Upper lobe of left lung (tissue), 4 donors: ENCODE measurements around the gene HS3ST2.

Source experiments
- EP300 ChIP-seq, 4 donors: sonication (generic); formaldehyde crosslinking; IDR thresholded peaks; one replicate each; pipeline ENCODE4 v1.5.1; 2017; ENCODE audit warnings: antibody characterized with exemption in 4 of 4, control low read depth in 2 of 4
- POLR2A ChIP-seq, 4 donors: fragments of 450-650 bp; IDR thresholded peaks; one replicate each; pipeline ENCODE4 v1.5.1; 2016 to 2017; ENCODE audit warnings: antibody characterized with exemption in 4 of 4, mild to moderate bottlenecking in 2 of 4
- POLR2AphosphoS5 ChIP-seq, 2 donors: sonication (generic); formaldehyde crosslinking; IDR thresholded peaks; one replicate each; pipeline ENCODE4 v1.5.1; 2017; ENCODE audit warnings: antibody characterized with exemption in 2 of 2
- TF ChIP-seq, protein P1 (sequence below), 6 experiments: fragments of 450-650 bp in 4 of 6; fragments of 200-600 bp in 2 of 6; sonication (generic) in 2 of 6; IDR thresholded peaks; one replicate each; pipeline ENCODE4 v1.5.1; 2016 to 2019; ENCODE audit warnings: antibody characterized with exemption in 6 of 6

DNA sequence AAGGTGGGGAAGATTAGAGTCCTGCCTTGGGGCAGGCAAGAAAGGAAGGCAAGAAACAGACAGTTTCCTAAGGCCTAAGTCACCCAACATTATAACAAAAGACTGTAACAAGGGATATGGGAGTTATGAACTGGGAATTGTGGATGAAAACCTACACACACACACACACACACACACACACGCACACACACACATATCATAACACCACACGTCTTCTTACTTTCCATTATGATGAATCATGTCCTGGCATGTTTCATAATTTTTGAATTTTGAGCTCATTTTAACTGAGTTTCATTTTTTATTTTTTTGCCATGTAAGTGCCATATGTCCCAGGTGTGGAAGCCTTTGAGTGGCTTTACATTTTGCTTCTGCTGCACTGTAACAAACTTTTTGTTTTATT is 29.9 kb downstream of the HS3ST2 start:
- TF ChIP-seq POLR2A (IDR thresholded peaks at IDR 0.05) (no peak), POLR2AphosphoS5 (IDR thresholded peaks at IDR 0.05) (no peak), EP300 (IDR thresholded peaks at IDR 0.05) (no peak)
- TF ChIP-seq, protein P1, sequence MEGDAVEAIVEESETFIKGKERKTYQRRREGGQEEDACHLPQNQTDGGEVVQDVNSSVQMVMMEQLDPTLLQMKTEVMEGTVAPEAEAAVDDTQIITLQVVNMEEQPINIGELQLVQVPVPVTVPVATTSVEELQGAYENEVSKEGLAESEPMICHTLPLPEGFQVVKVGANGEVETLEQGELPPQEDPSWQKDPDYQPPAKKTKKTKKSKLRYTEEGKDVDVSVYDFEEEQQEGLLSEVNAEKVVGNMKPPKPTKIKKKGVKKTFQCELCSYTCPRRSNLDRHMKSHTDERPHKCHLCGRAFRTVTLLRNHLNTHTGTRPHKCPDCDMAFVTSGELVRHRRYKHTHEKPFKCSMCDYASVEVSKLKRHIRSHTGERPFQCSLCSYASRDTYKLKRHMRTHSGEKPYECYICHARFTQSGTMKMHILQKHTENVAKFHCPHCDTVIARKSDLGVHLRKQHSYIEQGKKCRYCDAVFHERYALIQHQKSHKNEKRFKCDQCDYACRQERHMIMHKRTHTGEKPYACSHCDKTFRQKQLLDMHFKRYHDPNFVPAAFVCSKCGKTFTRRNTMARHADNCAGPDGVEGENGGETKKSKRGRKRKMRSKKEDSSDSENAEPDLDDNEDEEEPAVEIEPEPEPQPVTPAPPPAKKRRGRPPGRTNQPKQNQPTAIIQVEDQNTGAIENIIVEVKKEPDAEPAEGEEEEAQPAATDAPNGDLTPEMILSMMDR (IDR thresholded peaks at IDR 0.05), result no peak
